ENCODE results near the gene C10orf105.

C10orf105 gene

GRCh38 chr10:71751515-71752224 is 32.1 kb upstream of the C10orf105 start:
- DNase-seq = no peak

DNA sequence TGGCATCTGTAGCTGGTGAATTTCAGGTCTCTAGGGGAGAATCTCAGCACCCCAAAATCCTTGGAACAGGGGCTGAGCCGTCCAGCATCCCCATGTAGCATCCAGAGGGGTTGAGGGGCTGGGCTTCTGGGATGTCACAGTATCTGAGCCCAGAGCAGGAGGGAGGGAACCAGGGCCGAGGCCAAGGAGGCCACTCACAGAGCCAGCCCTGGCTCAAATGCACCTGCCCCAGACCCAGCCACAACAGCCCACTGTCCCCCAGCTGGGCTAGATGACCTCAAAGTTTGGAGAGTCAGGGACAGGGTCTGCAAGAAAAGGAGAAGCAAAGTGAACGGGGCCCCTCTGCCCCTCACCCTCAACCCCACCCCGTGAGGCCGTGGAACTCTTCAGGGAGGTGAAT is 31.4 kb upstream of the C10orf105 start:
- no peak for DNase-seq

DNA sequence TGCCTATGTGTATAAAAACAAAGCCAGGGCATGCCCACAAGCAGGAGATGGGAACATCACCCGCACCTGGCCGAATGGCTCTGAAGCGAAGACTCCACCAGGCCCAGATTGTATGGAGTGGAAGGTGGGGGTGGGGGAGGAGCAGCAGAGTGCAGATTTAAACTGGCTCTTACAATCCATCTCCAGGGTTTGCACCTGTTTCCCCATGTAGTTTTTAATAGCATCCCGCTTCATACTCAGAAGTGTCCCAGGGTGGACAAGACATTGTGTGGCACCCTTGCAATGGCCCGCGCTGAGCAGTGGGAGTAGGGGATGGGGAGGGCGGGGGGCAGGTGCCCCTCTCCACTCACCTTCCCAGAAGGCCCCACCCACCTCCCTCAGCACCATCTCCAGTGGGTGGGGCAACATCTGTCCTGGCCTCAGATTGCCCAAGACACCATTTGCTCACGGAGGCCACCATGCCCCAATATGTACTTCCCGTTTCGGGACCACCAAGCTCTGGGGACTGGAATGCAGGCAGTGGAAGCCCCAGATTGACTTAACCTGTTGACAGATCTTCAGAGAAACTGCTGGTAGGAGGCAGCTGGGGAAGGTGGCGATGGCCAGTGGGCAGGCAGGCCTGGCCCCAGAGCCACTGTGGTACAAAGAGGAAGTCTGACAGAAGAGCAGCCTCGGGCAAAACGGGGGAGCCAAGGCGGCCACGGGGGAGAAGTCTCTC is 30.7 kb upstream of the C10orf105 start:
- DNase-seq = peak in 1 of 3 experiments; percentile 21

DNA sequence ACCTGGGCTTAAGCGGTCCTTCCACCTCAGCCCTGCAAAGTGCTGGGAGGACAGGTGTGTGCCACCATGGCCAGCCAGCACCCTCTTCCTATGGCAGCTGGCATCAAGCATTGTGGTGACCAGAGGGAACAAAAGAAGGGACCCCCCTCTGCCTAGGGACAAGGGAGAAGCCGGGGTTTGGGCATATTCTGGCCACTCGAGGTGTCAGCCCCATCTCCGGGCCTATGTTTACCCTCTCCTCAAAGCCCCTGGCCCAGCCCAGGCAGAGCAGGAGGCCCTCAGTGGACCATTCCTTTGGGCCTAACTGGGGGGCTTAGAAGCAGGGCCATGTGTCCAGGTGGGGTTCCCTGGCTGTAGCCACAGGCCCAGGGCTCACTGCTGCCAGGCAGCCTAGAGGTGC is 29.8 kb upstream of the C10orf105 start:
- DNase-seq = no peak

GRCh38 chr10:71748671-71749191 is 29.2 kb upstream of the C10orf105 start:
- no peak for DNase-seq

- no peak for DNase-seq
Observed at GRCh38 chr10:71747551-71748523, 28.3 kb upstream of the C10orf105 start.

DNA sequence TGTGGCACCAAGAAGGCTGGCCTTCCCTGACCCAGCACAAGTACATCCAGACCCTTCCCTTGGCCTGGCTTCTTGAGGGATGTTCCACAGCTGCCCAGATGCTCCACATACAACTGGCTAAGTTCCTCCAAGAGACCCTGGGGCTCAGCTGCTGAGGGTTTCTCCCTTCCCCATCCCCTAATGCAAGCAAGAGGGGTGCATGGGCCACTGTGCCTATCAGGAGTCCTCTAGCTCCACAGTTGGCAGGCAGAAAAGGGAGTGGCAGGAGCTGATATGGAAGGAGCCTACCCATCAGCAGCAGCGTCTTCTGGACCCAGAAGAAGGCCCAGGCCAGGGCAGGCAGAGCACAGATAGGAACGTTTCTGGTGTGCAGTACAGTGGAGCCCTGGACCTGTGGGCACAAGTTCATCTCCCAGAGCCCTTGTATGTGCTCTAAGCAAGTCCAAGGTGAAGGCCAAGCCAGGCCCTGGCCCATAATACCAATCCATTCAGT is 27.5 kb upstream of the C10orf105 start:
- no peak for DNase-seq

- DNase-seq = no peak
Observed at GRCh38 chr10:71746344-71747037, 26.9 kb upstream of the C10orf105 start.

DNA sequence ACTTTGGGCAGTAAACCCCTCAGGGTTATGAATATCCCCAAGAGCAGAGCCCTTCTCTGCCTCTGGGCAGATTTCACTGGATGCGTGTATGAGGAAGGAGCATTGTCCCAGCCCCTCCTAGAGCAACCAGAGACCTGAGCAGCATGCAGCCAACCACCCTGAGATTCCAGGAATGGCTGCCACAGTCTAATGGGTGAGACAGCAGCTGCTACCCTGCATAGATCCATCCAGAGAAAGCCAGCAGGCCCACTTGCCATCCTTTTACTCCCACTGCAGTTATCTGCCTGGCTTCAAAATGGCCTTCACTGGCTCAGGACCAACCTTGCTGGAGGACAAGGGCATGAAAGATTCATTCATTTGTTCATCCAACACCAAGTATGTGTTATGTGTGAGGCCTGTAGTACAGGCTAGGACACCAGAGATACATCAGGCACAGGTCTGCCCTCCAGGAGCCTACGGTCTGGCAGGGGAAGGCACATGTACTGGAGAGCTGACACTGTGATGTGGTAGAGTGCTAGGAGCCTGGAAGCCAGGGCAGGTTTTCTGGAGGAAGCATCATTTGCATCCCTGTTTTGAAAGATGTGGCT is 26.2 kb upstream of the C10orf105 start:
- DNase-seq = no peak

- DNase-seq = no peak
Observed at GRCh38 chr10:71744897-71745663, 25.5 kb upstream of the C10orf105 start.

DNA sequence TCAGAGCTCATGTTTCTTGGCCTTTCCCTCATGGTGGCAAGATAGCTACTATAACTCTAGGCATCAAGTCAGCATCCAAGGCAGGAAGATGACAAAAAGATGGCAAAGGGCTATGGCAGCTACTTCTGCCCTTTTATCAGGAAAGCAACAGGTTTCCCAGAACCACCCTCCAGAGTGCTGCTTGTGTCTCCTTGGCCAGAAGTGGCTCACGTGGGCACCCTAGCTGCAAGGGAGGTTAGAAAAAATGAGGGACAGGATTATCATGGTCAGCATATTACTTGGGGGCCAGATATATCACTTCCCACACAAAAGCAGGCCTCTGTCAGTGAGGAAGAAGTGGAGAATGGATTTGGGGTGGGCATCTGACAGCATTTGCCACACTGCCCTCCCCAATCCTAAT is 24.3 kb upstream of the C10orf105 start:
- no peak for DNase-seq

DNA sequence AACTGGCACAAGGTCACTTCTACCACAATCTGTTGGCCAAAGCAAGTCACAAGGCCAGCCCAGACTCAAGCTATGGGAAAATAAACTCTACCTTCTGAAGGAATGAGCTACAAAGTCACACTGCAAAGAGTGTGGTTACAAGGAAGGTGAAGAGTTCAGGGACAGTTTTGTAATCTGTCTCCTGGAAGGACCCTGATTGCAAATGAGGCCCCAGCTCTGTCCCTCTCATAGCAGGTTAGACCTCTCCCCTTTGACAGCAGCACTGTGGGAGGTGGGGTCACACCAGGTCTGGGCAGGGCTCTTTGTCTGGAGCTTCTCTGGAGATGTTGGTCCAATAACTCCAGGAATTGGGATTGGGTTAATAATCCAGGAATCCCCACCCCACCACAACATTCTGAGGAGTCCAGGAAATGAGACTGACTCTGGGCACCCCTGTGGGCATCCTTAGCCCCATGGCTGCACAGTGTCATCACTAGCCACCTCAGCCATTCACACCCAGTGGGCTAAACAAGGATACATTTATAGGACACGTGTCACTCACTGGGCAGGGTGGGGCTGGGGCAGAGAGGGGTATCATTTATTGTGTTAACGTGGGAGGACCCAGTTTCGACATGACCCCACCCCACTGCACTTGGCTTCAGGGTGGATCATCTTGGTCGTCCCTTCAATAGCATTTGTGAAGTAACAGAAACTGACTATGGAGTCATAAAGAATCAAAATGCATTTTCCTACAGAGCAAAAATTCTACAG is 23.7 kb upstream of the C10orf105 start:
- DNase-seq = no peak

GRCh38 chr10:71742301-71743088 is 22.9 kb upstream of the C10orf105 start:
- DNase-seq = peak in 1 of 3 experiments; percentile 6

- DNase-seq = no peak
Observed at GRCh38 chr10:71741671-71742070, 22.1 kb upstream of the C10orf105 start.

DNA sequence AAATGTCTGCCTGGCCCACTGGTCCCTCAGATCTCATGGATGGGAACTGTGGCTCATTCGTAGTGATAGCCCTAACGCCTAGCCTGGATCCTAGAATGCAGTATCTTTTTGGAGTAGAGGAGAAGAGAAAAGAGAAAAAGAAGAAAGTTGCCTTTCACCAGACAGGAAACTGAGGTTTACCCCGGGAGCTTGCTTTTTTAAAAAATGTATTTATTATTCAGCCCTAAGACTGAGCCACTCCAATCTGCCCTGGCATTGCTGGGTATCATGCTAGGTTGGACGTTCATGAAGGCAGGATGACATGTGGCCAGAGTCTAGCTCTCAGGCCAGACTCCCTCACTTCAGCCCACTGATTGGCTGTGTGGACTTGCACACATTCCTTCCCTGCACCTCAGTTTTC is 21.5 kb upstream of the C10orf105 start:
- no peak for DNase-seq

GRCh38 chr10:71740069-71740653 is 20.6 kb upstream of the C10orf105 start:
- no peak for DNase-seq

- DNase-seq = no peak
Observed at GRCh38 chr10:71739358-71739900, 19.9 kb upstream of the C10orf105 start.

DNA sequence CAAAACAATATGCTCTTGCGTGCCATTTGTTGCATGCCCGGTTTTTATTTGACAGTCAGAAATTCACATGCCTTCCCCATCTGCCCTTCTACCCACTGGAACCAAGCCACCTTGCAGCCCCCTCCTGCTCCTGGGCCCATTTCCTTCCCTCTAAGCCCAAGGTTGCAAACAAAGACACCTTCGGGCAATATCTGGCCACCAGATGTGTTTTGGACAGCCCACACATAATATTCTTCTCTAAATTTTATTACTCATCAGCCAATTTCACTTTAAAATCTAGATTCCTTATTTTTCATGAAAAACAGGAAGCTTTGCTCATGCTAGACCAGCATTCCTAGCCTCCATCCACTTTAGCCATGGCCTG is 18.2 kb upstream of the C10orf105 start:
- no peak for DNase-seq
